Colonic mucosa (tissue), 4 donors: Measurements from ENCODE around the gene PTPRM. TPM values are rescaled to one million over a fixed set of nuclear protein-coding genes. Genes with fewer than 3 reads are reported as not detected.

Experiments
- DNase-seq: peaks from one replicate; pipeline ENCODE4 v3.0.0-alpha.2; 2020
- H3K27ac ChIP-seq: fragments of 200-600 bp; one replicate; pipeline ENCODE4 v1.8.0; 2021
- H3K27me3 ChIP-seq: fragments of 200-600 bp; one replicate; pipeline ENCODE4 v1.8.0; 2021
- H3K36me3 ChIP-seq: fragments of 200-600 bp; one replicate; pipeline ENCODE4 v1.8.0; 2021
- H3K4me1 ChIP-seq: fragments of 200-600 bp; one replicate; pipeline ENCODE4 v1.8.0; 2021; ENCODE audit warnings: mild to moderate bottlenecking
- H3K4me3 ChIP-seq: fragments of 200-600 bp; one replicate; pipeline ENCODE4 v1.8.0; 2021
- H3K9ac ChIP-seq, 2 donors: one replicate each; pipeline ENCODE4 v1.7.0; 2013; ENCODE audit warnings: control low read depth in 2 of 2, low read depth in 2 of 2, low read length in 2 of 2
- H3K9me3 ChIP-seq: fragments of 200-600 bp; one replicate; pipeline ENCODE4 v1.8.0; 2021
- CTCF ChIP-seq: fragments of 200-600 bp; IDR thresholded peaks from one replicate; pipeline ENCODE4 v1.8.0; 2022; ENCODE audit warnings: antibody characterized with exemption, mild to moderate bottlenecking
- intact Hi-C: fragments of 100-400 bp; cut with DNase I; formaldehyde crosslinking; loops from one replicate; pipeline ENCODE4 v1.14.1; 2022
- total RNA-seq, 2 donors: library from RNA; stranded (reverse); fragmentation: NEBNext Ultra II Directional in 1 of 2; extraction: Animal tissue kit (Norgen Biotek cat#: 25700) in 1 of 2; gene quantifications; one replicate each; pipeline ENCODE4 v1.2.1, GENCODE V29; 2021
- donor health status: healthy.
- donor health status: DM: no; HTN: no; CAD: no.
- donor health status: DM: no; HTN: no; CAD: no.

The PTPRM gene
- total RNA-seq, 2 donors from 2014 or later = 8.1 to 13.9 TPM

GRCh38 chr18:8097399-8097798 lies 530.3 kb downstream of the PTPRM start:
- no peak overlapping the region for H3K9ac ChIP-seq
- no peaks in the 10 kb centered on the region for H3K4me1 ChIP-seq
- no peaks in the 10 kb centered on the region for H3K36me3 ChIP-seq
- no peaks in the 10 kb centered on the region for H3K9me3 ChIP-seq
- no peaks in the 10 kb centered on the region for H3K27me3 ChIP-seq
- TF ChIP-seq CTCF = no peak
- DNase-seq = no peak
- intact Hi-C loops = no loop called here
- H3K4me3 ChIP-seq = no peak overlapping the region
- H3K27ac ChIP-seq = no peak overlapping the region

- intact Hi-C loops = no loop called here
Measured at GRCh38 chr18:8097927-8098326, 530.8 kb downstream of the PTPRM start.

GRCh38 chr18:8106603-8107002 lies 539.5 kb downstream of the PTPRM start:
- H3K27me3 ChIP-seq = no peaks in the 10 kb centered on the region
- H3K9ac ChIP-seq = no peak overlapping the region
- no peak overlapping the region for H3K27ac ChIP-seq
- no peaks in the 10 kb centered on the region for H3K9me3 ChIP-seq
- no peaks in the 10 kb centered on the region for H3K4me1 ChIP-seq
- no peak overlapping the region for H3K4me3 ChIP-seq
- no peaks in the 10 kb centered on the region for H3K36me3 ChIP-seq
- no peak for DNase-seq
- intact Hi-C loops = no loop called here
- no peak for TF ChIP-seq CTCF

More at GRCh38 chr18:8097927-8098326, 530.8 kb downstream of the PTPRM start:
- Histone ChIP-seq H3K9me3 (no peaks in the 10 kb centered on the region), H3K4me3 (no peak overlapping the region), H3K4me1 (no peaks in the 10 kb centered on the region), H3K9ac (no peak overlapping the region), H3K36me3 (no peaks in the 10 kb centered on the region), H3K27me3 (no peaks in the 10 kb centered on the region), H3K27ac (no peak overlapping the region)
- TF ChIP-seq CTCF = no peak
- DNase-seq = no peak

- DNase-seq = no peak
- no peaks in the 10 kb centered on the region for H3K4me1 ChIP-seq
- no peak overlapping the region for H3K27ac ChIP-seq
- H3K27me3 ChIP-seq = no peaks in the 10 kb centered on the region
- H3K36me3 ChIP-seq = no peaks in the 10 kb centered on the region
- no peaks in the 10 kb centered on the region for H3K9me3 ChIP-seq
- H3K9ac ChIP-seq = no peak overlapping the region
- intact Hi-C loops = no loop called here
- no peak for TF ChIP-seq CTCF
- H3K4me3 ChIP-seq = no peak overlapping the region
Measured at GRCh38 chr18:8107426-8107825, 540.3 kb downstream of the PTPRM start.

GRCh38 chr18:8114480-8114879 lies 547.4 kb downstream of the PTPRM start:
- Histone ChIP-seq H3K9me3 (no peaks in the 10 kb centered on the region), H3K27me3 (no peaks in the 10 kb centered on the region), H3K27ac (no peak overlapping the region), H3K4me1 (no peaks in the 10 kb centered on the region), H3K4me3 (no peak overlapping the region), H3K9ac (no peak overlapping the region), H3K36me3 (no peaks in the 10 kb centered on the region)
- intact Hi-C loops = no loop called here
- no peak for DNase-seq
- no peak for TF ChIP-seq CTCF
